Measurements from ENCODE around the gene MTMR12. TPM values are rescaled to one million over a fixed set of nuclear protein-coding genes. Genes with fewer than 3 reads are reported as not detected.
A peak's percentile ranks its signal among the peaks of the same experiment; 100 is the strongest.
"Not testable (repeated sequence)": the region's sequence is repeated elsewhere in the genome, so short reads cannot be mapped to it uniquely, and the experiment has no call there.

MTMR12 gene
- total RNA-seq, 2 experiments from 2014 or later, result 33.6 to 71.9 TPM

GRCh38 chr5:32222723-32223470 lies 89.8 kb downstream of the MTMR12 start:
- CTCF ChIA-PET (ENCODE audit: unreplicated experiment), result interaction anchor here (0.5 kb wide), 1 partner anchor 9 kb away, joined by 3 read pairs; no protein-coding TSS in a partner anchor
- TF ChIP-seq EZH2phosphoT487 (IDR thresholded peaks at IDR 0.05; ENCODE audit: borderline replicate concordance, low read depth, low read length), result no peak
- TF ChIP-seq CTCF (conservative IDR thresholded peaks at IDR 0.05; ENCODE audit: low read length), result no peak
- Histone ChIP-seq H3K79me2 (ENCODE audit: insufficient read depth, low read depth, low read length) (no peaks in the 10 kb centered on the region), H3K9me3 (ENCODE audit: low read length) (no peaks in the 10 kb centered on the region), H3K36me3 (ENCODE audit: insufficient read depth, low read length) (peaks cover 17% of the 10 kb centered on the region), H3K4me2 (ENCODE audit: low read length) (no peak overlapping the region), H3K9me2 (ENCODE audit: insufficient read depth, low read length) (no peaks in the 10 kb centered on the region), H3K4me3 (ENCODE audit: low read depth, low read length, poor library complexity, severe bottlenecking) (no peak overlapping the region), H4K20me1 (ENCODE audit: insufficient read depth, low read length) (no peaks in the 10 kb centered on the region), H3K4me1 (ENCODE audit: insufficient read depth, low read length, poor library complexity, severe bottlenecking) (peaks cover 11% of the 10 kb centered on the region), H3K27ac (ENCODE audit: low read depth, low read length, poor library complexity, severe bottlenecking) (no peak overlapping the region), H2AFZ (ENCODE audit: low read length) (no peak overlapping the region)
- intact Hi-C loops (cut with micrococcal nuclease; ENCODE audit: unreplicated experiment), result no loop called here
- no peak for DNase-seq (ENCODE audit: low spot score)
- POLR2A ChIA-PET, result interaction anchor here (0.6 kb wide), 1 partner anchor 99 kb away, joined by 3 read pairs; no protein-coding TSS in a partner anchor
- no TSS peak for BruUV-seq (replicated peaks)

GRCh38 chr5:32217886-32218396 lies 94.8 kb downstream of the MTMR12 start:
- Histone ChIP-seq H3K4me3 (ENCODE audit: low read depth, low read length, poor library complexity, severe bottlenecking) (peak overlapping the region; percentile 12), H3K27ac (ENCODE audit: low read depth, low read length, poor library complexity, severe bottlenecking) (peak overlapping the region; percentile 63), H3K9me2 (ENCODE audit: insufficient read depth, low read length) (no peaks in the 10 kb centered on the region), H4K20me1 (ENCODE audit: insufficient read depth, low read length) (no peaks in the 10 kb centered on the region), H2AFZ (ENCODE audit: low read length) (peak overlapping the region; percentile 81), H3K9me3 (ENCODE audit: low read length) (no peaks in the 10 kb centered on the region), H3K36me3 (ENCODE audit: insufficient read depth, low read length) (no peaks in the 10 kb centered on the region), H3K4me1 (ENCODE audit: insufficient read depth, low read length, poor library complexity, severe bottlenecking) (peaks cover 14% of the 10 kb centered on the region), H3K79me2 (ENCODE audit: insufficient read depth, low read depth, low read length) (no peaks in the 10 kb centered on the region), H3K4me2 (ENCODE audit: low read length) (peak overlapping the region; percentile 49)
- DNase-seq (ENCODE audit: low spot score), result peak; percentile 76
- TF ChIP-seq EZH2phosphoT487 (IDR thresholded peaks at IDR 0.05; ENCODE audit: borderline replicate concordance, low read depth, low read length) (no peak), CTCF (conservative IDR thresholded peaks at IDR 0.05; ENCODE audit: low read length) (no peak)
- POLR2A ChIA-PET, result interaction anchor here (1.1 kb wide), 1 partner anchor 53 kb away, joined by 4 read pairs; no protein-coding TSS in a partner anchor
- CTCF ChIA-PET (ENCODE audit: unreplicated experiment), result interaction anchor here (1.7 kb wide), 1 partner anchor 14 kb away, joined by 5 read pairs; no protein-coding TSS in a partner anchor
- BruUV-seq (replicated peaks), result no TSS peak
- intact Hi-C loops (cut with micrococcal nuclease; ENCODE audit: unreplicated experiment), result loop anchor here (5.0 kb wide), 1 partner anchor 46 kb away; the partner anchor contains the start of gene GOLPH3

- H3K36me3 ChIP-seq (ENCODE audit: insufficient read depth, low read length); CTCF ChIA-PET (ENCODE audit: unreplicated experiment); DNase-seq (ENCODE audit: low spot score); H4K20me1 ChIP-seq (ENCODE audit: insufficient read depth, low read length); H3K9me2 ChIP-seq (ENCODE audit: insufficient read depth, low read length); H3K4me3 ChIP-seq (ENCODE audit: low read depth, low read length, poor library complexity, severe bottlenecking); BruUV-seq (replicated peaks); H3K9me3 ChIP-seq (ENCODE audit: low read length); H3K4me2 ChIP-seq (ENCODE audit: low read length); POLR2A ChIA-PET; H3K27ac ChIP-seq (ENCODE audit: low read depth, low read length, poor library complexity, severe bottlenecking); intact Hi-C loops (cut with micrococcal nuclease; ENCODE audit: unreplicated experiment); H2AFZ ChIP-seq (ENCODE audit: low read length); H3K79me2 ChIP-seq (ENCODE audit: insufficient read depth, low read depth, low read length): not testable (repeated sequence)
- peaks cover 31% of the 10 kb centered on the region for H3K4me1 ChIP-seq (ENCODE audit: insufficient read depth, low read length, poor library complexity, severe bottlenecking)
These were observed 98.4 kb downstream of the MTMR12 start for GRCh38 chr5:32214344-32214743.
